Stimulated activated CD4-positive, alpha-beta T cell treated with anti-CD3 and anti-CD28 coated beads, Interleukin-12 subunit alpha, Interleukin-12 subunit beta, amount 100 ng/mL, for 48 hours (primary cell): ENCODE results near the gene VEPH1.

ENCODE experiments used
- DNase-seq, 3 donors: peaks; one replicate each; pipeline ENCODE4 v3.0.0-alpha.2; 2020; ENCODE audit warnings: low read depth in 2 of 3, low spot score in 1 of 3

Gene VEPH1

GRCh38 chr3:157225001-157225400 is 278.2 kb downstream of the VEPH1 start:
- DNase-seq = no peak

GRCh38 chr3:157220883-157221282 is 282.3 kb downstream of the VEPH1 start:
- no peak for DNase-seq

- no peak for DNase-seq
These were observed 283.0 kb downstream of the VEPH1 start for GRCh38 chr3:157220211-157220610.

- no peak for DNase-seq
These were observed 284.0 kb downstream of the VEPH1 start for GRCh38 chr3:157219215-157219614.
